ENCODE measurements around the gene TMEM88. TPM values are rescaled to one million over a fixed set of nuclear protein-coding genes. Genes with fewer than 3 reads are reported as not detected.
A peak's percentile ranks its signal among the peaks of the same experiment; 100 is the strongest.

TMEM88 gene
- total RNA-seq, 1 donor from 2014 or later, result not detected

GRCh38 chr17:7843536-7844291, 11.2 kb upstream of the TMEM88 start:
- Histone ChIP-seq H3K36me3 (ENCODE audit: control insufficient read depth, insufficient read depth, low read length) (peaks cover 31% of the 10 kb centered on the region), H3K4me3 (ENCODE audit: low read depth, low read length) (peak overlapping the region; percentile 67), H3K27me3 (ENCODE audit: control insufficient read depth, insufficient read depth, low read length) (no peaks in the 10 kb centered on the region)
- TF ChIP-seq CTCF (IDR thresholded peaks at IDR 0.05; ENCODE audit: insufficient read depth, low read length, severe bottlenecking), result no peak
- DNase-seq (ENCODE audit: low read depth) (peak; percentile 76), FAIRE-seq (no peak)

GRCh38 chr17:7844292-7845154, 10.3 kb upstream of the TMEM88 start:
- H3K36me3 ChIP-seq (ENCODE audit: control insufficient read depth, insufficient read depth, low read length), result peaks cover 37% of the 10 kb centered on the region
- TF ChIP-seq CTCF (IDR thresholded peaks at IDR 0.05; ENCODE audit: insufficient read depth, low read length, severe bottlenecking), result no peak

GRCh38 chr17:7845359-7846062, 9.4 kb upstream of the TMEM88 start:
- peaks cover 39% of the 10 kb centered on the region for H3K36me3 ChIP-seq (ENCODE audit: control insufficient read depth, insufficient read depth, low read length)
- FAIRE-seq, result no peak
- TF ChIP-seq CTCF (IDR thresholded peaks at IDR 0.05; ENCODE audit: insufficient read depth, low read length, severe bottlenecking), result no peak
- no peak for DNase-seq (ENCODE audit: low read depth)
- peak overlapping the region; percentile 67 for H3K4me3 ChIP-seq (ENCODE audit: low read depth, low read length)
- H3K27me3 ChIP-seq (ENCODE audit: control insufficient read depth, insufficient read depth, low read length), result no peaks in the 10 kb centered on the region

More at GRCh38 chr17:7844292-7845154, 10.3 kb upstream of the TMEM88 start:
- Histone ChIP-seq H3K4me3 (ENCODE audit: low read depth, low read length) (peak overlapping the region; percentile 67), H3K27me3 (ENCODE audit: control insufficient read depth, insufficient read depth, low read length) (no peaks in the 10 kb centered on the region)
- FAIRE-seq, result no peak
- DNase-seq (ENCODE audit: low read depth), result peak; percentile 90

GRCh38 chr17:7846063-7846735, 8.7 kb upstream of the TMEM88 start:
- TF ChIP-seq CTCF (IDR thresholded peaks at IDR 0.05; ENCODE audit: insufficient read depth, low read length, severe bottlenecking), result no peak

More at GRCh38 chr17:7846063-7846735, 8.7 kb upstream of the TMEM88 start:
- DNase-seq (ENCODE audit: low read depth), result no peak
- no peaks in the 10 kb centered on the region for H3K27me3 ChIP-seq (ENCODE audit: control insufficient read depth, insufficient read depth, low read length)
- FAIRE-seq, result no peak
- peaks cover 45% of the 10 kb centered on the region for H3K36me3 ChIP-seq (ENCODE audit: control insufficient read depth, insufficient read depth, low read length)
- no peak overlapping the region for H3K4me3 ChIP-seq (ENCODE audit: low read depth, low read length)

Measured in bronchial epithelial cell (primary cell).